Natural killer cell treated with Interleukin-12 subunit alpha and Interleukin-12 subunit beta and Interleukin-15 and Interleukin-18, amount 100 ng/mL, for 72 hours (primary cell): ENCODE measurements around the gene HK3. TPM values are rescaled to one million over a fixed set of nuclear protein-coding genes. Genes with fewer than 3 reads are reported as not detected.

Experiments
- ATAC-seq, 2 donors: fragments of 150-1000 bp; cut with Tn5 transposase in 1 of 2; sonication (Bioruptor Pico), chemical (Tn5 transposase) in 1 of 2; 2 replicates each; pipeline ENCODE4 v1.10.0; 2021
- DNase-seq: peaks from one replicate; pipeline ENCODE4 v3.0.0; 2022; ENCODE audit warnings: low spot score
- H3K27ac Mint-ChIP-seq, 2 donors: 1 replicate in 1 of 2; 2 replicates in 1 of 2; pipeline ENCODE4 v1.8.0; 2022; ENCODE audit warnings: mixed read lengths in 2 of 2, mild to moderate bottlenecking in 1 of 2, moderate library complexity in 1 of 2
- H3K27me3 Mint-ChIP-seq, 2 donors: 1 replicate in 1 of 2; 2 replicates in 1 of 2; pipeline ENCODE4 v1.8.0; 2022; ENCODE audit warnings: mixed read lengths in 2 of 2
- H3K36me3 Mint-ChIP-seq: one replicate; pipeline ENCODE4 v1.8.0; 2022; ENCODE audit warnings: mixed read lengths
- H3K4me1 Mint-ChIP-seq, 2 donors: 1 replicate in 1 of 2; 2 replicates in 1 of 2; pipeline ENCODE4 v1.8.0; 2022; ENCODE audit warnings: low read depth in 2 of 2, mixed read lengths in 2 of 2, mild to moderate bottlenecking in 1 of 2
- H3K4me3 Mint-ChIP-seq: one replicate; pipeline ENCODE4 v1.8.0; 2022; ENCODE audit warnings: mixed read lengths
- H3K9me3 Mint-ChIP-seq: 2 replicates; pipeline ENCODE4 v1.8.0; 2022; ENCODE audit warnings: mixed read lengths
- total RNA-seq, 2 donors: library from RNA; stranded (reverse); gene quantifications; one replicate each; pipeline ENCODE4 v1.2.3, GENCODE V29; 2022

HK3 gene
- total RNA-seq, 2 donors from 2014 or later = 0.36 to 13.3 TPM

DNA sequence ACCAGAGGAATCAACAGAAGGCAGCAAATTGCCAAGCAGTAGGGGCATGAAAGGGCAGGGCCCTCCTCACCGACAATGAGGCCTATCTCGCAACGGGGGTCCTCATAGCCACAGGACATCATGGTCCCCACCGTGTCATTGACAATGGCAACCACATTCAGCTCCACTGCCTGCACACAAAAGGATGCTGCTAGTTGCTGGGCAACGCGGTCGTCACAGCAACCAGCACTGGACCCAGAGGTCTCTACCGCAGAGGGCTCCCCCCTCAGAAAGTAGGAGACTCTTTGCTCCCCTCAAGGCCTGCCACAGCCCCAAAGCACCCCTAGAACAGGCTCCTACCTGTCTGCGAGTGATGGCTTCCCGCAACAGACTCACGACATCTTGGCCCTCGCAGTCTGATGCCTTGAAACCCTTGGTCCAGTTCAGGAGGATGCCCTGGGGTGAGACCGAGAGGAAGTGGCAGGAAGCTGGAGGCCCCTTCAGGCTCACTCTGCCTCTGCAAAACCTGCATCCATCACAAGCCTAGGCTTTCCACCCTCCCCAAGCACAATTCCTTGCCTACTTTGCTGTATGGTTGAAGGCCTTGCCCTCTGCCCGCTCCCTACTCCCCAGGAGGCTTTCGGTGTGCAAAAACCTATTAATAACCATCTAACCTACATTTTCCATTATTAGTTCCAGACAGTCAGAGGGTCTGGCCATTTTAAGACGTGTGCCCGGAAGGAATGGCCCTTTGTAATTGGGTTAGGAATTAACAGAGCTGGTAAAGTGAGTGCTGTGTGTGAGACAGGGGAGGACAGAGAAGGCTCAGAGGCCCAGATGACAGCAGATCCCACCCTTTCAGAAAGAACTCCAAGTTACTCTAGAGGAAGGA lies 15.2 kb downstream of the HK3 start:
- H3K4me3 Mint-ChIP-seq = no peak overlapping the region

DNA sequence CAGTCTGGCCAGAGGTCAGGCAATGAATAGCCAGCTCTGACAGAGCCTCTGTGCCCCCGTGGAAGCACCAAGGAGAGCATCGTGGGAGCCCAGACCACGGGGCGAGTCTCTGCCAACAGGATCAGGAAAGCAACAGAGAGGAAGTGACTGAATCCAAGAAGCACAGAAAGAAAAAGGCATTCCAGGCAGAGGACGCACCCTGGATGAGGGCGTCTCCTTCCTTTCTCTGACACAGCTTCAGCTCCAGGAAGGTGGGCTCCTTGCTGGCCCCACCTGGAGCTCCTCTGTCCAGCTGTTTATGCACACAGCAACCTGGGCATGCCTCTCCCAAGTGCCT lies 16.6 kb downstream of the HK3 start:
- DNase-seq (no peak), ATAC-seq (no peak)
- H3K4me3 Mint-ChIP-seq = no peak overlapping the region
- H3K27me3 Mint-ChIP-seq = peaks cover 0 to 2% of the 10 kb centered on the region in 2 donors
- no peaks in the 10 kb centered on the region for H3K36me3 Mint-ChIP-seq
- no peaks in the 10 kb centered on the region for H3K9me3 Mint-ChIP-seq
- no peaks in the 10 kb centered on the region for H3K4me1 Mint-ChIP-seq
- no peak overlapping the region for H3K27ac Mint-ChIP-seq

More for the DNA sequence above, 15.2 kb downstream of the HK3 start:
- H3K27me3 Mint-ChIP-seq = no peaks in the 10 kb centered on the region
- H3K36me3 Mint-ChIP-seq = no peaks in the 10 kb centered on the region
- H3K27ac Mint-ChIP-seq = no peak overlapping the region
- DNase-seq (no peak), ATAC-seq (no peak)
- no peaks in the 10 kb centered on the region for H3K4me1 Mint-ChIP-seq
- H3K9me3 Mint-ChIP-seq = no peaks in the 10 kb centered on the region

DNA sequence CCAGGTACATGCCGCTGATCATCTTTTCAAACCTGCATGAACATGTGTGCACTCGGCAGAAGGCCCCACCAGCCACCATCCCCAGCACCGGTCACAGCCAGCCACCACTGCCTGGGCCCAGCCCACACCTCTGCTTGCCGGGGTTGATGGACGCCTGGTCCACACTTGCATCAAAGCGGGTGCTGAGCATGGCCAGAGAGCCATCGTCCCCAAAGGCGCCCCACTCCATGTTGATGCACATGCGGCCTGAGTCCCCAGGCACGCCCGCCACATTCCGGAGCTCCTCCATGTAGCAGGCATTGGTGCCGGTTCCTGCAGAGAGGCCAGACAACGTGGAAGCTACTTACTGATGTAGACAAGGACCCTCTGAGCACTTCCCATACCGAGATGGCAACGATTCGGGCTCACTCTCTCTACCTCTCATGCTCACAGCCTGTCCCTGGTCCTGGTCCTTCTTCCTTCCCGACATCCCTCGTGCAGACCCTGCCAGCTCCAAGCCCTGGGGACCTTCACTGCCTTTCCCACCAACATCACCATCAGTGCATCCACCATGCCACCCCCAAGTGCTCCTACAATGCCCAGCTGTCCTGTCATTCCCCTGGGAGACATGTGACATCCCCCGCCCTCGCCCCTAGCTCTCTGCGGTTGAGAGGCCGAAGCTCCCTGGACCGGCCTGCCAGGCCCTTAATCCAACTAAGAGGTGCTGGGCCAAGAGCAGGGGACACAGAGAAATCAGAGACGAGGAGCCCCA lies 17.2 kb downstream of the HK3 start:
- DNase-seq = no peak
- Mint-ChIP-seq H3K27me3 (peaks cover 0 to 2% of the 10 kb centered on the region in 2 donors), H3K4me1 (no peaks in the 10 kb centered on the region)

DNA sequence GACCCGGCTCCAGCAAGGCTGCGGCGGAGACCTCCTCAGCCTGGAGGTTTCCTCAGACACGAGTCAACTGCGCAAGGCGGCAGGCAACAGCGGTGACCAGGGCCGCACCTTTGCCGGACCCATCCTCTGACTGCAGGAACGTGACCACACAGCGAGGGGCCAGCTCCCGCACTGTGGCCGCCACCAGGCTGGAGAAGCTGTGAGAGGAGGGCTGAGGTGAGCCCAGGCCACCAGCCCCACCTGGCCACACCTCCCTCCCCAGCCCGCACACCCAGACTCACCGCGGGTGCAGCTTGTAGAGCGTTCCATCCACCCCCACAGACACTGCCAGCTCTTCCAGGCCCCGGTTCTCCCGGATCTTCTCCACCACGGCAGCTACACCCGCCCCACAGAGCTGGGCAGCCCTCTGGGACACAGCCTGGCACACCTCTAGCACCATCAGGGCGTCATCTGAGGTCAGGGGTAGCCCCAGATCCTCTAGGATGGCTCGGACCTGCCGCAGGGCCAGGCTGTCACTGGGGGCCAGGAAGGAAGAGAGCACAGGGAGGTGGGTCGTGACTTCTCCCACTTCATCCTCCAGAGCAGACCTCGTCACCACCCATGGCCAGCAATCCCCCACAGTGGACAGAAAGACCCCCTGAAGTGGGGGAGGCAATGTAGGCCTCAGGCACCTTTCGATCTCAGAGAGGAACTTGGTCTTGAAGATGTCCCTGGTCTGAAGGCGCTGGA lies 18.0 kb downstream of the HK3 start:
- peaks cover 3 to 4% of the 10 kb centered on the region in 2 donors for H3K4me1 Mint-ChIP-seq
- no peak overlapping the region for H3K4me3 Mint-ChIP-seq
- ATAC-seq (no peak), DNase-seq (no peak)
- peaks cover 0 to 5% of the 10 kb centered on the region in 2 donors for H3K27me3 Mint-ChIP-seq
- no peaks in the 10 kb centered on the region for H3K36me3 Mint-ChIP-seq
- H3K27ac Mint-ChIP-seq = no peak overlapping the region
- no peaks in the 10 kb centered on the region for H3K9me3 Mint-ChIP-seq

More for the DNA sequence above, 17.2 kb downstream of the HK3 start:
- no peak for ATAC-seq
- H3K36me3 Mint-ChIP-seq = no peaks in the 10 kb centered on the region
- no peak overlapping the region for H3K27ac Mint-ChIP-seq
- no peaks in the 10 kb centered on the region for H3K9me3 Mint-ChIP-seq
- no peak overlapping the region for H3K4me3 Mint-ChIP-seq

DNA sequence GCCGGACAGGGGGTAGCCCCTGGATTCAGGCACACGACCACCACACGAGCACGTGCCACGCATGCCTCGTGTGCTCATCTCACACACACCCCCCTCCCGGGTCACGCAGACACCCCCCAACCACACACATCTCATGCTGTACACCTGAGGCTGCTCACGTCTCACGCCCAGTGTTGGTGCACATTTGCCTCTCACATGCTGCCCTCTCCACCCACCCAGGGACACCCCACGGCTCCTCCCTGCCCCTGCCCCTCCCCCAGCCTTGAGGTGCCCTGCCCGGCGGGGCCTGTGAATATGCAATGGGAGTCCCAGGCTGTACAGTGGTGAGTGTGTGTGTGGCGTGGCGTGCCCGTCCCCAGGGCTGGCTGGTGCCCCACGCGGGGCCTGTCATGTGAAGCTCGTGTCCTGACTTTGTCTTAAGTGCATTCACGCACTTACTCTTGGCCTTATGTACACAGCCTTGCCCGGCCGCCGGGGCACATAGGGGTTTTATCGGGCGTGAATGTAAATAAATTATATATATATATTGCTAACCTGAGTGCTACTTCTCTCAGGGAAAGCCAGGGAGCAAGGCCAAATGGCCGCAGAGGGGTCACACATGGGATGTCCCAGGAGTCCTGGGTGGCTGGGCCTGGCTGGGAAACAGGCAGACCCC lies 18.7 kb downstream of the HK3 start:
- DNase-seq (no peak), ATAC-seq (no peak)
- Mint-ChIP-seq H3K27me3 (peaks cover 4 to 12% of the 10 kb centered on the region in 2 donors), H3K27ac (no peak overlapping the region), H3K4me1 (peaks cover 10 to 11% of the 10 kb centered on the region in 2 donors), H3K4me3 (no peak overlapping the region), H3K36me3 (no peaks in the 10 kb centered on the region), H3K9me3 (no peaks in the 10 kb centered on the region)

DNA sequence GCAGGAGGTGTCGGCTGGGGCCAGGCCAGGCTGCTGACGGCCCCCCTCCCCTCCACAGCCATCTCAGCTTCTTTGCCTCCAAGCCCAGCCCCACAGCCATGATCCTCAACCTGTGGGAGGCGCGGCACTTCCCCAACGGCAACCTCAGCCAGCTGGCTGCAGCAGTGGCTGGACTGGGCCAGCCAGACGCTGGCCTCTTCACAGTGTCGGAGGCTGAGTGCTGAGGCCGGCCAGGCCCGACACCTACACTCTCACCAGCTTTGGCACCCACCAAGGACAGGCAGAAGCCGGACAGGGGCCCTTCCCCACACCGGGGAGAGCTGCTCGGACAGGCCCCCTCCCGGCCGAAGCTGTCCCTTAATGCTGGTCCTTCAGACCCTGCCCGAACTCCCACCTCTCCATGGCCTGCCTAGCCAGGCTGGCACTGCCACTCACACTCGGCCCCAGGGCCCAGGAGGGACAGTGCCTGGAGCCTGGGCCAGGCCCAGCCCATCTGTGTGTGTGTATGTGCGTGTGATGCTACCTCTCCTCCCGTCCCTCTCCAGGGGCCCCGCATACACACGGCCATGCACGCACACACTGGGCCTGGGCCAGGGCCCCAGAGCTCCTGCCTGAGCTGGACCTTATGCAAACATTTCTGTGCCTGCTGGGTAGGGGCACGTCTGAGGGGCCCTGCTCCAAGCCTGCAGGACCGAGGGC lies 19.3 kb downstream of the HK3 start:
- Mint-ChIP-seq H3K4me3 (no peak overlapping the region), H3K27me3 (peaks cover 8 to 14% of the 10 kb centered on the region in 2 donors), H3K9me3 (no peaks in the 10 kb centered on the region), H3K4me1 (peaks cover 17 to 18% of the 10 kb centered on the region in 2 donors), H3K36me3 (no peaks in the 10 kb centered on the region), H3K27ac (no peak overlapping the region)
- no peak for ATAC-seq
- no peak for DNase-seq

DNA sequence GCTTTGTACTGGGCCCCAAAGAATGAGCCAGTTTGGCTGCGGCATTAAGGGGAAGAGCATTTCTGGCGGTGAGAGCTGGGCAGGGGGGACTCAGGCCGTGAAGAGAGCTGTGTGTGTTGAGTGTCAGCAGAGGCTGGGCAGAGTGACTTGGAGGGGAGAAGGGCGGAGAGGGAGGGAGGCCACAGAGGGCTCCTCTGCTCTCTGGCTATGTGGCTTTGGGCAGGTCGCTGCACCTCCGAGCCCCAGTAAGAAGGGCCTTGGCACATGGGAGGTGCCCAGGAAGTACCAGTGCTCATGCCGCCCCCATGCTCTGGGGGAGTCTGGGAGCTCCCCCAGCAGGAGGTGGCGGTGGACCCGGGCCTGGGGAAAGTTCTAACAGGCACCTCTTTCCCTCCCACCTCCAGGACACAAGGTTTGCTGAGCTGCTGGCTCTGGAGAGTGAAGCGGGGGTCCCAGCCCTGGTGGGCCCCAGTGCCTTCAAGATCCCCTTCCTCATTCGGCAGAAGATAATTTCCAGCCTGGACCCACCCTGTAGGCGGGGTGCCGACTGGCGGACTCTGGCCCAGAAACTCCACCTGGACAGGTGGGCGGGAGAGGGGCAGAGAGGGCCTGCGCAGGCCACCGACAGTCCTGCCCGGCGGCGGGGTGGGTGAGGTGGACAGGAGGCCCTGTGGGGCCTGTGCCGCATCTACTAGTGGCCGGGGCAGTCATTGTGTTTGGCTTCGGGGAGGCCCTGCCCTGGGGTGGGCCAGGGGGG lies 20.1 kb downstream of the HK3 start:
- no peak for ATAC-seq
- no peaks in the 10 kb centered on the region for H3K36me3 Mint-ChIP-seq
- peaks cover 17 to 18% of the 10 kb centered on the region in 2 donors for H3K4me1 Mint-ChIP-seq
- DNase-seq = no peak
- H3K27me3 Mint-ChIP-seq = peaks cover 8 to 14% of the 10 kb centered on the region in 2 donors
- no peak overlapping the region for H3K4me3 Mint-ChIP-seq
- H3K27ac Mint-ChIP-seq = no peak overlapping the region
- no peaks in the 10 kb centered on the region for H3K9me3 Mint-ChIP-seq

DNA sequence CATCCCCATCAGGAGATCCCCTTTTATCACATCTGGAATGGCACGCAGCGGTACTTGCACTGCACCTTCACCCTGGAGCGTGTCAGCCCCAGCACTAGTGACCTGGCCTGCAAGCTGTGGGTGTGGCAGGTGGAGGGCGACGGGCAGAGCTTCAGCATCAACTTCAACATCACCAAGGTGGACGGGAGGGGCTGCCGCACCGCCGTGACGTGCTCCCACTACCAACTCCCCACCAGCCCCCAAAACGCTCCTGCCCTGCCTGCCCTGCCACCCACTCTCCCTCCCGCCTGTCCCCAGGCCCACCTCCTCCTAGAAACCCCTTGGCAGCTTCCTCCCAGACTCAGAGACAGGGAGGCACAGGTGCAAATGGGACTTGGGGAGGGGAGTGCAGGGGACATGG lies 20.7 kb downstream of the HK3 start:
- no peak for DNase-seq
- Mint-ChIP-seq H3K36me3 (no peaks in the 10 kb centered on the region), H3K4me1 (peaks cover 17 to 18% of the 10 kb centered on the region in 2 donors), H3K4me3 (no peak overlapping the region), H3K27ac (no peak overlapping the region), H3K27me3 (peaks cover 8 to 14% of the 10 kb centered on the region in 2 donors), H3K9me3 (no peaks in the 10 kb centered on the region)
- ATAC-seq = no peak

DNA sequence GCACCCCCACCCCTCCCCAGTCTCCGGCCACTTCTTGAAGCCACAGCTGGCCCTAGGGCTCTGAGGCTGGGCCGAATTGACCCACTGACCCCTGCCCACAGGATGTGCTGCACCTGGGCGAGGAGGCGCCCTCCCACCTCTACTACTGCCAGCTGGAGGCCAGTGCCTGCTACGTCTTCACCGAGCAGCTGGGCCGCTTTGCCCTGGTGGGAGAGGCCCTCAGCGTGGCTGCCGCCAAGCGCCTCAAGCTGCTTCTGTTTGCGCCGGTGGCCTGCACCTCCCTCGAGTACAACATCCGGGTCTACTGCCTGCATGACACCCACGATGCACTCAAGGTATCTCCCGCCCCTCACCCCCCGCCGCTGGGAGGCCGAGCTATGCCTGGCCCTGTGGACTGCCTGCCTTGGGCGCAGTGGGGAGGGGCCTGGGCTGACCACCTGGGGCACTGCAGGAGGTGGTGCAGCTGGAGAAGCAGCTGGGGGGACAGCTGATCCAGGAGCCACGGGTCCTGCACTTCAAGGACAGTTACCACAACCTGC lies 21.3 kb downstream of the HK3 start:
- DNase-seq = no peak
- no peaks in the 10 kb centered on the region for H3K36me3 Mint-ChIP-seq

DNA sequence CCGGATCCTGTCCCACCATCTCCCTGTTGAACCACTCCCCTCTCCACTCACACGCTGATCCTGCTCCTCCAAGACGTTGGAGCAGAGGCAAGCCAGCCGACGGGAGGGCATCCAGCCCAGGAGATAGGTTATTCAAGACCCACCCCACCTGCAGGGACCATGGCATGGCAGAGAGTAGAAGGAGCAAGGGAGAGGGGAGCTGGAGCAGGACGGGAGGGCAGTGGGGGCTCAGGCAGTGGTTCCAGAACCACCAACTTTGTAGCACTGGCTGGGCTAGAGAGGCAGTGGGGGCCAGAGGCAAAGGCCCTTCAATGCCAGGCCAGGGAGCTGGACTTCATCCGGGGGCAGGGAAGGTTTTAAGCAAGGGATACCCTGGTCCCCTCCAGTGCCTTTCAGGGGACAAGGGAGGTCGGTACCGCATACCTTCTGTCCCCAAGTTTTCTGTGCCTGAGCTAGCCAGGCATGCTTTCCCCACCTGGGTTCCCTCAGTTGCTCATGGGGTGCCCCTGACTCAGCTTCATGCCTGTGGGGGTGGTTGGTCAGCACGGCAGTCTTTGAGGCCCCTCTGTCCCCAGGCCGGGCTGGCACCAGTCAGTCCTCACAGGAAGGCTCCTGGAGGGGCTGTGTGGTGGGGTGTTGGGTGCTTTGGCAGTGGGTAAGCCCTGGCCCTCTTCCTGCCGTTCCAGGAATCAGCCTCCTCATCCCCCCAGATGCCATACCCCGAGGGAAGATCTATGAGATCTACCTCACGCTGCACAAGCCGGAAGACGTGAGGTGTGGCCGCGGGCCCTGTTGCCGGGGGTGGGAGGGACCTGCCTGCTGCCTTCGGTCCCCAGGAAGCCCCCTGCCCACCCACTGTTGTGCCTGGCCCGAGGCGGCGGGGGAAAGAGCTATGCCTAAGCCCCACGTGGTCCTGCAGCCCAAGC lies 22.4 kb downstream of the HK3 start:
- DNase-seq (no peak), ATAC-seq (no peak)
- Mint-ChIP-seq H3K4me1 (peaks cover 17 to 22% of the 10 kb centered on the region in 2 donors), H3K9me3 (no peaks in the 10 kb centered on the region), H3K27me3 (peaks cover 8 to 14% of the 10 kb centered on the region in 2 donors), H3K36me3 (no peaks in the 10 kb centered on the region), H3K27ac (no peak overlapping the region), H3K4me3 (no peak overlapping the region)

More for the DNA sequence above, 21.3 kb downstream of the HK3 start:
- H3K9me3 Mint-ChIP-seq = no peaks in the 10 kb centered on the region
- no peak overlapping the region for H3K4me3 Mint-ChIP-seq
- H3K27ac Mint-ChIP-seq = no peak overlapping the region
- H3K27me3 Mint-ChIP-seq = peaks cover 8 to 14% of the 10 kb centered on the region in 2 donors
- no peak for ATAC-seq
- peaks cover 17 to 22% of the 10 kb centered on the region in 2 donors for H3K4me1 Mint-ChIP-seq

DNA sequence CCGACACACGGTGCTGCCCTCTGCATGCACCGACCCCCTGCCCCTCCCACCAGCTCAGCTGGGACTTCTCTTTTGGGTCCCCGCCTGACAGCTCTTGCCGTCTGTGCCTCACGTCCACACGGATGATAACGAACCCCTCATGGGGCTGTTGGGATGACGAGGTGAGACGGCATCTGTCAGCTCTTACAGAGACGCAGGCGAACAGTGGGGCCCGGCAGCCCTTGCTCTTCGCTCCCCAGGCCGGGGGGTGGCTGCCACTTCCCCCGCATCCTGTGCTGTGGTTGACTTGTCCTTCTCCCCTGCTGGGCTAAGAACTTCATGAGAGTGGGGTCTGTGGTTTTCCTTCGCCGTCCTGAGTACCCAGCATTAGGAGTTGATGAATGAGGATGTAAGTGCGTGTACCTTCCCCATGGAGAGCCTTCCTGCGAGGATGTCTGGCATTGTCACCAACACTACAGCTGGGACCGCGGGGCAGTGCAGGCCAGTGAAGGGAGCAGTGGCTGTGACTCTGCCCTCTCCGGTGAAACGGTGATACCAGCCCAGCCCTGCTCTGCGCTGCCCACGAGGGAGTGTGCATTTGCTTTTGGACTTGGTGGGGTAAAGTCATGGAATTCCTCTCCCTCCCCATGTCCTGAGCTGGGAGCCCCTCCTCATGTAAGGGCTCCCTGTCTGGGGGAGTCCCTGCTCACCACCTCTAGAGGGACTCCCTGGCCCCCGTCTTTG lies 23.2 kb downstream of the HK3 start:
- DNase-seq (no peak), ATAC-seq (peak; percentile 42 to 46)
- H3K27me3 Mint-ChIP-seq = peaks cover 8 to 14% of the 10 kb centered on the region in 2 donors
- H3K27ac Mint-ChIP-seq = peak overlapping the region; percentile 72 to 73
- peak overlapping the region; percentile 19 for H3K4me3 Mint-ChIP-seq
- H3K9me3 Mint-ChIP-seq = no peaks in the 10 kb centered on the region
- H3K4me1 Mint-ChIP-seq = peaks cover 17 to 22% of the 10 kb centered on the region in 2 donors
- no peaks in the 10 kb centered on the region for H3K36me3 Mint-ChIP-seq
